Dermis lymphatic vessel endothelial cell (primary cell): ENCODE results near the gene SMIM44. TPM values are rescaled to one million over a fixed set of nuclear protein-coding genes. Genes with fewer than 3 reads are reported as not detected.

Experiments
- total RNA-seq: library from RNA; depleted of rRNA; stranded (reverse); fragments of >200 nt; gene quantifications from 2 replicates; pipeline ENCODE4 v1.2.1, GENCODE V29; 2014

SMIM44 gene
- not detected in 2 replicates for total RNA-seq

DNA sequence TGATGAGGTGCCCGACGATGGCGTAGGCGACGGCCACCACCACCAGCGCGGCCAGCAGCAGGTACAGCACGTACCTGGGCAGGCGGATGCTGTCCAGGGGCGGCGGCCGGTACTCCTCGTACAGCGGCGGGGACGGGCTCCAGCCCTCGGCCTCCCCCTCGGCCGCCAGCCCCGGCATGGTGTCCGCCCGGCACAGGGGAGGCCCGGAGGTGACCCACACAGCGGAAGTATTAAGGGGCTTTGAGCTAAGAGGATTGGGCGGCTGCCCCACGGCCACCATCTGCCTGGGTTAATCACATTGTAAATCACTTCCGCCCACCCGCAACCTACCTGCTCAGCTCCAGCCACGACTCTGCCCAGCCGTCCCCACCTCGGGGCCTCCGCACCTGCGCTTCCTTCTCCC is at the start of gene SMIM44:
Gene SMIM44, minus strand, starts transcription at position 216 of the 403 bp plus-strand sequence. Its CDS starts 38 bp downstream, at position 178.

GRCh38 chr19:3505598-3506383 is 22.6 kb upstream of the SMIM44 start, which contains the start of gene FZR1:
Gene FZR1, plus strand, starts transcription at chr19:3506311. Its CDS starts 16,679 bp downstream, at chr19:3522990.

DNA sequence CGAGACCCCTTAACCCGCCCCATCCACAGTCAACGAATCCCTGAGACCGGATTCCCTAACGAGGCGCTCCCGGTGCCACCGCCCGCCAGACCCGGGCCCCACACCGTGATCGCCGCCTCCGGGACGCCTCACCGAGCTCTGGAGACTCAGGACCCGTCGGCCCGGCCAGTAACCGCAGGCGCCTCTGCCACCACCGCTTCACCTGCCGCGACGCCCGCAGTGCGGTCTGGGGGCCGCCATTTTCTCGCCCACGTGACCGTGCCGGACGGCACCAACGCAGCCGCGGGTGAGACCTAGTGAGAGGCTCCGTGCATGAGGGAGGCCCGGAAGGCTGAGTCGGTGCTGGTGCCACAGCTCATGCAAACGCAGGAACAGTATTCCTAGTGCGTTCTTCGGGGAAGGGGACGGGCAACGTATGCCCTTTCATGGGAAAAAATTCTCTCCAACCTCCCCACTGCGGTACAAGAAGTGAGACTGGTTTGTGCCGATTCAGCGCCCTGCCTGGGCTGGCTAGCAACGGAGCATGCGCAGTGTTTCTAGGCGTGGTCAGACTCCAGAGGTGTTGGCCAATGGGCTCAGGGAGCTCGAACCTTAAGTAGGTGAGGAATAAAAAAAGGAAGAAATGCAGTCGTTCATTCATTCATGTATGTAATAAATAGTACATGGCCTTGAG is 17.3 kb upstream of the SMIM44 start, which contains the start of gene DOHH:
Gene DOHH, minus strand, starts transcription at position 246 of the 673 bp plus-strand sequence. CDS start 3,860 bp downstream, outside the sequence.

DNA sequence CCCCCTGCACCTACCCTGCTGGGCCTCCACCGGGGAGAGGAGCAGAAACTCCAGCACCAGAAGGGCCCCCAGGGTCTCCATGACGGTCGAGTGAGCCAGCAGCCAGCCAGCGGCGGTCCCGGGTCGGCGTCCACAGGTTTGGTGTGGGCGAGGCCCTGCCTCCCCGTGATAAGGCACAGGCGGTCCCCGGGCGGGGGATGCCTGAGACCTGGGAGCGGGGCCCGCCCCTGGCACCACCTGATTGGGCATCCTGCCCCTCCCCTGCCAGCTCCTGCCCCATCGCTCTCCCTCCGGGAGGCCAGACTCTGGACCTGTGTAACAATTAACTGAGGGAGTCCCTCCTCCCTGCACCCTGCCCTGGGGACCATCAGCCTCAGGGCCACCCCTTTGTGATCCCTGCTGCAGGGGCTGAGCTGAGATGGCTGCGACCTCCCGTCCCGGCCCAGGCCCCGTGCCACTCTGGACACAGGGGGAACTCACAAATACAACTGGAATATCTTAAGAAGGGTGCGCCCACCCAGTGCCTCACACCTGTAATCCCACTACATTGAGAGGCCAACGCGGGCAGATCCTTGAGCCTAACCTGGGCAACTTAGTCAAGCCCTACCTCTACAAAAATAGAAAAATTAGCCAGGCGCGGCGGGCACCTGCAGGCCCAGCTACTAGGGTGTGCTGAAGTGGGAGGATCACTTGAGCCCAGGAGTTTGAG is 2.7 kb downstream of the SMIM44 start, which contains the start of gene SMIM24:
Gene SMIM24, minus strand, starts transcription at position 143 of the 709 bp plus-strand sequence. Its CDS starts 62 bp downstream, at position 81.

Other genes starting within 250 kb of the SMIM44 start
- gene NFIC, start 116.9 kb downstream of the SMIM44 start, total RNA-seq: 10.5 and 14.4 TPM in 2 replicates
- gene SMIM24, start 2.9 kb downstream of the SMIM44 start, total RNA-seq: not detected in 2 replicates
- 6.6 and 9.5 TPM in 2 replicates for gene DOHH, start 17.2 kb upstream of the SMIM44 start, total RNA-seq
- gene FZR1, start 22.9 kb upstream of the SMIM44 start, total RNA-seq: 28.2 and 31.2 TPM in 2 replicates
- not detected in 2 replicates for gene TEKTIP1, start 55.7 kb upstream of the SMIM44 start, total RNA-seq
- 46.9 and 60.1 TPM in 2 replicates for gene MFSD12, start 74.1 kb upstream of the SMIM44 start, total RNA-seq
- 65.3 and 66.2 TPM in 2 replicates for gene HMG20B, start 89.5 kb upstream of the SMIM44 start, total RNA-seq
- gene GIPC3, start 102.0 kb upstream of the SMIM44 start, total RNA-seq: 1.1 and 1.2 TPM in 2 replicates
- 1.8 and 2.6 TPM in 2 replicates for gene TBXA2R, start 123.4 kb upstream of the SMIM44 start, total RNA-seq
- gene CACTIN, start 143.3 kb upstream of the SMIM44 start, total RNA-seq: 17.1 and 18.7 TPM in 2 replicates
- 36.4 and 36.6 TPM in 2 replicates for gene PIP5K1C, start 217.0 kb upstream of the SMIM44 start, total RNA-seq
- under 0.01 TPM in 2 replicates for gene TJP3, start 224.9 kb upstream of the SMIM44 start, total RNA-seq